ENCODE results near the gene ABHD17C.

ABHD17C gene

DNA sequence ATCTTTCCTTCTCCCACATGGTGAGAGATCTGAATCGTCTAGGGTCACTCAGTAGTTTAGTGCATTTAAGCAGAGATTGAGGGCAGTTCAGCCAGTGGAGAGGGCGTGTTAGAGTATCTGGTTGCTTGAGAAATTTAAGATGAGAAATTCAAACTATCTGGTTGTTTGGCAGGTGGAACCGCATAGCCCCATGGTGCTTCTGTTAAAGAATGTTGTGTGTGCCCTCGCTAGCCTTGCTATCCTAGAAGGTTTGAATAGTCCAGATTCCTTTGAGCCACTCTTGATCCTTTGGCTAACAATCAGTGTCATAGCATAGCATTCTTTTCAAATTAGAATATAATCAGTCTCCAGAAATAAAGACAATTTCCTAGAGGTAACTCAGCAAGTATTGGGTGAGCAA is 32.1 kb downstream of the ABHD17C start:
- no peaks in the 10 kb centered on the region for H3K9me2 ChIP-seq (replicated peaks; ENCODE audit: low read depth, low read length)
- no peaks in the 10 kb centered on the region for H3K9me3 ChIP-seq (ENCODE audit: insufficient read depth, low read depth, low read length)
- H3K27me3 ChIP-seq (ENCODE audit: insufficient read depth, low read length, poor library complexity, severe bottlenecking): no peaks in the 10 kb centered on the region
- H3K9ac ChIP-seq (ENCODE audit: low read depth, low read length, poor library complexity, severe bottlenecking): no peak overlapping the region
- no peaks in the 10 kb centered on the region for H3K36me3 ChIP-seq (ENCODE audit: insufficient read depth, low read length)
- H3K79me2 ChIP-seq (ENCODE audit: insufficient read depth, low read length): no peaks in the 10 kb centered on the region
- no peak overlapping the region for H2AFZ ChIP-seq (ENCODE audit: low read length)
- H3K4me3 ChIP-seq (ENCODE audit: low read length, poor library complexity, severe bottlenecking): no peak overlapping the region
- TF ChIP-seq EZH2phosphoT487 (IDR thresholded peaks at IDR 0.05; ENCODE audit: borderline replicate concordance): no peak
- TF ChIP-seq, protein P1, sequence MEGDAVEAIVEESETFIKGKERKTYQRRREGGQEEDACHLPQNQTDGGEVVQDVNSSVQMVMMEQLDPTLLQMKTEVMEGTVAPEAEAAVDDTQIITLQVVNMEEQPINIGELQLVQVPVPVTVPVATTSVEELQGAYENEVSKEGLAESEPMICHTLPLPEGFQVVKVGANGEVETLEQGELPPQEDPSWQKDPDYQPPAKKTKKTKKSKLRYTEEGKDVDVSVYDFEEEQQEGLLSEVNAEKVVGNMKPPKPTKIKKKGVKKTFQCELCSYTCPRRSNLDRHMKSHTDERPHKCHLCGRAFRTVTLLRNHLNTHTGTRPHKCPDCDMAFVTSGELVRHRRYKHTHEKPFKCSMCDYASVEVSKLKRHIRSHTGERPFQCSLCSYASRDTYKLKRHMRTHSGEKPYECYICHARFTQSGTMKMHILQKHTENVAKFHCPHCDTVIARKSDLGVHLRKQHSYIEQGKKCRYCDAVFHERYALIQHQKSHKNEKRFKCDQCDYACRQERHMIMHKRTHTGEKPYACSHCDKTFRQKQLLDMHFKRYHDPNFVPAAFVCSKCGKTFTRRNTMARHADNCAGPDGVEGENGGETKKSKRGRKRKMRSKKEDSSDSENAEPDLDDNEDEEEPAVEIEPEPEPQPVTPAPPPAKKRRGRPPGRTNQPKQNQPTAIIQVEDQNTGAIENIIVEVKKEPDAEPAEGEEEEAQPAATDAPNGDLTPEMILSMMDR (conservative IDR thresholded peaks at IDR 0.05; ENCODE audit: low read length): no peak
- H3K4me2 ChIP-seq (ENCODE audit: low read depth, low read length, poor library complexity, severe bottlenecking): no peak overlapping the region
- no peaks in the 10 kb centered on the region for H4K20me1 ChIP-seq (ENCODE audit: insufficient read depth, low read length, poor library complexity, severe bottlenecking)
- H3K4me1 ChIP-seq (ENCODE audit: insufficient read depth, low read length, poor library complexity, severe bottlenecking): no peaks in the 10 kb centered on the region
- no peaks in the 10 kb centered on the region for H3F3A ChIP-seq (ENCODE audit: low read depth)

DNA sequence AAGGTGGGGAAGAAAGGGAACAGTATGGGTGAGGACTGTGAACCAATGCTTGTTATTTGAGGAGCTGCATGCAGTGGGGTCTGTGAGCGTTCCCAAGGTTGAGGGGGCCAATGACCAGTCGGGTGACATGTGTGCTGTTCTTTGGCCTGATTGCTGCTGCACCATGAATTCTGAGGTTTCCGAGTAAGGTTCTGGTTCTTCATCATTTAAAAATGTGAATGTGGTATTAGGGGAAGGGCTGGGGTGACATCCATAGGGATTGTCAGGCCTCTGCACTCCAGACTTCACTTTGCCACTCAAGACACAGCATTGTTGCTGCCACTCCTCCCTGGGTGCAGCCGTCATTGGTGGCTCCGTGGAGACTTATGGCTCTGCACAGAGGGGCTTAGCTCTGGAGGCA is 32.5 kb downstream of the ABHD17C start:
- H3K27me3 ChIP-seq (ENCODE audit: insufficient read depth, low read length, poor library complexity, severe bottlenecking): no peaks in the 10 kb centered on the region
- no peak for TF ChIP-seq EZH2phosphoT487 (IDR thresholded peaks at IDR 0.05; ENCODE audit: borderline replicate concordance)
- TF ChIP-seq, protein P1 (conservative IDR thresholded peaks at IDR 0.05; ENCODE audit: low read length): no peak
- H3K4me3 ChIP-seq (ENCODE audit: low read length, poor library complexity, severe bottlenecking): no peak overlapping the region
- no peak overlapping the region for H3K9ac ChIP-seq (ENCODE audit: low read depth, low read length, poor library complexity, severe bottlenecking)
- no peaks in the 10 kb centered on the region for H3K4me1 ChIP-seq (ENCODE audit: insufficient read depth, low read length, poor library complexity, severe bottlenecking)
- H3K9me2 ChIP-seq (replicated peaks; ENCODE audit: low read depth, low read length): no peaks in the 10 kb centered on the region
- H3K36me3 ChIP-seq (ENCODE audit: insufficient read depth, low read length): no peaks in the 10 kb centered on the region
- H2AFZ ChIP-seq (ENCODE audit: low read length): no peak overlapping the region
- H3F3A ChIP-seq (ENCODE audit: low read depth): no peaks in the 10 kb centered on the region
- H4K20me1 ChIP-seq (ENCODE audit: insufficient read depth, low read length, poor library complexity, severe bottlenecking): no peaks in the 10 kb centered on the region
- H3K9me3 ChIP-seq (ENCODE audit: insufficient read depth, low read depth, low read length): no peaks in the 10 kb centered on the region
- no peak overlapping the region for H3K4me2 ChIP-seq (ENCODE audit: low read depth, low read length, poor library complexity, severe bottlenecking)
- H3K79me2 ChIP-seq (ENCODE audit: insufficient read depth, low read length): no peaks in the 10 kb centered on the region

DNA sequence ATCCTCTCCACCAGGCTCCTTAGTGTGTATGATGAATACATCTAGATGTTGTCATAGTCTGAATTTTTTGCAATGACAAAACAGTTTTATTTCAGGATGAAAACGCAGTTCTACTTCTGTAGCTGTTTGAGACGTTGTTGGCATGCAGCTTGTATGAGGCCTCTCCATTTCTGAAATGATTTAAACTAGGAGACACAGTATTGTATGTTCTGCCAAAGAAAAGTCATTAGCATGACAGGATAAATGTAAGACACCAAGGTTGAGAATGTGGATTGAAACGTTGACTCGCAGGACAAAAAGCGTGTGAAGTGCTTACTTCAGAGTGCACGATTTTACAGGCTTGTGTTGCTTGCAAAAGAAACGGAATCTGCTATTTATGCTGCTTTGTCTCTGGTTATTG is 35.3 kb downstream of the ABHD17C start:
- H3K9me2 ChIP-seq (replicated peaks; ENCODE audit: low read depth, low read length): no peaks in the 10 kb centered on the region
- H3K27me3 ChIP-seq (ENCODE audit: insufficient read depth, low read length, poor library complexity, severe bottlenecking): no peaks in the 10 kb centered on the region
- H2AFZ ChIP-seq (ENCODE audit: low read length): no peak overlapping the region
- no peak overlapping the region for H3K4me2 ChIP-seq (ENCODE audit: low read depth, low read length, poor library complexity, severe bottlenecking)
- no peak overlapping the region for H3K9ac ChIP-seq (ENCODE audit: low read depth, low read length, poor library complexity, severe bottlenecking)
- H3K36me3 ChIP-seq (ENCODE audit: insufficient read depth, low read length): no peaks in the 10 kb centered on the region
- no peak overlapping the region for H3K4me3 ChIP-seq (ENCODE audit: low read length, poor library complexity, severe bottlenecking)
- no peaks in the 10 kb centered on the region for H3F3A ChIP-seq (ENCODE audit: low read depth)
- no peaks in the 10 kb centered on the region for H3K4me1 ChIP-seq (ENCODE audit: insufficient read depth, low read length, poor library complexity, severe bottlenecking)
- no peaks in the 10 kb centered on the region for H3K9me3 ChIP-seq (ENCODE audit: insufficient read depth, low read depth, low read length)
- no peaks in the 10 kb centered on the region for H4K20me1 ChIP-seq (ENCODE audit: insufficient read depth, low read length, poor library complexity, severe bottlenecking)
- TF ChIP-seq, protein P1 (conservative IDR thresholded peaks at IDR 0.05; ENCODE audit: low read length): no peak
- TF ChIP-seq EZH2phosphoT487 (IDR thresholded peaks at IDR 0.05; ENCODE audit: borderline replicate concordance): no peak
- no peaks in the 10 kb centered on the region for H3K79me2 ChIP-seq (ENCODE audit: insufficient read depth, low read length)
